ENCODE measurements around the gene ITPR3. TPM values are rescaled to one million over a fixed set of nuclear protein-coding genes. Genes with fewer than 3 reads are reported as not detected.
"Not testable (repeated sequence)": the region's sequence is repeated elsewhere in the genome, so short reads cannot be mapped to it uniquely, and the experiment has no call there.

ITPR3 gene
- total RNA-seq, 1 donor from 2014 or later: 42.9 TPM

GRCh38 chr6:33593414-33593727, 27.8 kb upstream of the ITPR3 start:
- peaks cover 22% of the 10 kb centered on the region for H3K4me1 Mint-ChIP-seq (ENCODE audit: low read depth)
- H3K4me3 Mint-ChIP-seq: peak overlapping the region; percentile 51
- H3K36me3 Mint-ChIP-seq (ENCODE audit: low read depth): peaks cover 2% of the 10 kb centered on the region
- no peak overlapping the region for H3K27ac Mint-ChIP-seq
- peaks cover 11% of the 10 kb centered on the region for H3K27me3 Mint-ChIP-seq (ENCODE audit: insufficient read depth)
- DNase-seq (ENCODE audit: low spot score): no peak
- no peaks in the 10 kb centered on the region for H3K9me3 Mint-ChIP-seq
- intact Hi-C loops (cut with micrococcal nuclease): no loop called here

DNA sequence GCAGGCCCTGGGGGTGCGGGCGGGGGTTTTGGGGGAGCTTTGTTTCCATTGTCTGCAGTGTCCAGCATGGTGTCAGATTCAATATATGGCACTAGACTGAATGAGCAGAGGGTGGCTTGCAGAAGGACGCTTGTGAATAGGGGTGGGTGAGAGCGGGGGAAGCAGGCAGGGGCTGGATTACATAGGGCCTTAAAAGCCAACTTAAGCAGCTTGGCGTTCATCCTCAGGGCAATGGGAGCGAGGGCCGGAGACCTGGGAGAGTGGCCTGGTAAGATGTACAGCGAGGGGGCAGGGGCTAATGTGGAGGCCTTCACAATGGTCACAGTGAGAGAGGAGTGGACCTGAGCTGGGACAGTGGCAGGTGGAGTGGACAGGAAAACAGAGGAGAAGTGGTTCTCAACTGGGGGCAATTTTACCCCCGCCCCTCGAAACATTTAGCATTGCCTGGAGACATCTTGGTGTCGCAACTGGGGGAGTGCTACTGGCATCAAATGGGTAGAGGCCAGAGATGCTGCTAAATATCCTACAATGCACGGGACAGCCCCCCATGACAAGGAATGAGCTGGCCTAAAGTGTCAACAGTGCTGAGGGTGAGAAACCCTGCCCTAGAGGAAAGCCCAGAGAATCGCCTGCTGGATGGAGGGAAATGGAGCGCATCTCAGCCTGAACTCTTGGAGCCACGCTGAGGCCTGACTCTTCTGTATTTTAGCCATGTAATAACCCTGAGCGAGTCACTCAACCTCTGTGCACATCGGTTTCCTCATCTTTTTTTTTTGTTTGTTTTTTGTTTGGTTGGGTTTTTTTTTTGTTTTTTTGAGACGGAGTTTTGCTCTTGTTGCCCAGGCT, 25.9 kb upstream of the ITPR3 start:
- Mint-ChIP-seq H3K9me3 (no peaks in the 10 kb centered on the region), H3K36me3 (ENCODE audit: low read depth) (peaks cover 2% of the 10 kb centered on the region), H3K4me1 (ENCODE audit: low read depth) (peaks cover 22% of the 10 kb centered on the region), H3K4me3 (no peak overlapping the region), H3K27me3 (ENCODE audit: insufficient read depth) (peaks cover 12% of the 10 kb centered on the region), H3K27ac (no peak overlapping the region)
- intact Hi-C loops (cut with micrococcal nuclease): no loop called here
- DNase-seq (ENCODE audit: low spot score): no peak

- H3K4me1 Mint-ChIP-seq (ENCODE audit: low read depth): peaks cover 22% of the 10 kb centered on the region
- DNase-seq (ENCODE audit: low spot score); H3K4me3 Mint-ChIP-seq; H3K36me3 Mint-ChIP-seq (ENCODE audit: low read depth); H3K9me3 Mint-ChIP-seq; intact Hi-C loops (cut with micrococcal nuclease): not testable (repeated sequence)
- H3K27ac Mint-ChIP-seq: peak overlapping the region; percentile 71
- peaks cover 18% of the 10 kb centered on the region for H3K27me3 Mint-ChIP-seq (ENCODE audit: insufficient read depth)
These were observed 24.2 kb upstream of the ITPR3 start for GRCh38 chr6:33596894-33597293.

GRCh38 chr6:33597551-33598322, 23.4 kb upstream of the ITPR3 start:
- Mint-ChIP-seq H3K27ac (no peak overlapping the region), H3K4me1 (ENCODE audit: low read depth) (peaks cover 13% of the 10 kb centered on the region)

GRCh38 chr6:33599413-33599938, 21.6 kb upstream of the ITPR3 start:
- no peak for DNase-seq (ENCODE audit: low spot score)
- intact Hi-C loops (cut with micrococcal nuclease): no loop called here
- peaks cover 6% of the 10 kb centered on the region for H3K4me1 Mint-ChIP-seq (ENCODE audit: low read depth)

More at GRCh38 chr6:33597551-33598322, 23.4 kb upstream of the ITPR3 start:
- DNase-seq (ENCODE audit: low spot score): no peak
- intact Hi-C loops (cut with micrococcal nuclease): no loop called here
- Mint-ChIP-seq H3K4me3 (no peak overlapping the region), H3K36me3 (ENCODE audit: low read depth) (no peaks in the 10 kb centered on the region), H3K27me3 (ENCODE audit: insufficient read depth) (peaks cover 17% of the 10 kb centered on the region), H3K9me3 (no peaks in the 10 kb centered on the region)

DNA sequence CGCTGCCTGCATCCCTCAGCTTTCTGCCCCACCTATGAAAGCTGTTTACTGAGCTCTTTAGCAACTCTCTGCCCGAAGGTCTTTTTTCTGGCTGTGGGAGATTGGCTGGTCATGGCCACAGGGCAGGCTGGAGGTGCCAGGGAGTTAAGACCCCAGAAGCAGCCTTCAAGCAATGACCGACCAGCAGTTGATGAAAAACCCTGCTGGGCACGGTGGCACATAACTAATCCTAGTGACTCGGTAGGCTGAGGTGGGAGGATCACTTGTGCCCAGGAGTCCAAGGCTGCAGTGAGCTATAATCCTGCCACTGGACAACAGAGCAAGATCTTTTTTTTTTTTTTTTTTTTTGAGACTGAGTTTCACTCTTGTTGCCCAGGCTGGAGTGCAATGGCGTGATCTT, 20.4 kb upstream of the ITPR3 start:
- Mint-ChIP-seq H3K27me3 (ENCODE audit: insufficient read depth) (peaks cover 13% of the 10 kb centered on the region), H3K27ac (no peak overlapping the region), H3K4me1 (ENCODE audit: low read depth) (peaks cover 6% of the 10 kb centered on the region), H3K9me3 (no peaks in the 10 kb centered on the region), H3K4me3 (no peak overlapping the region), H3K36me3 (ENCODE audit: low read depth) (no peaks in the 10 kb centered on the region)
- no peak for DNase-seq (ENCODE audit: low spot score)
- intact Hi-C loops (cut with micrococcal nuclease): no loop called here

More at GRCh38 chr6:33599413-33599938, 21.6 kb upstream of the ITPR3 start:
- Mint-ChIP-seq H3K27me3 (ENCODE audit: insufficient read depth) (peaks cover 15% of the 10 kb centered on the region), H3K4me3 (no peak overlapping the region), H3K36me3 (ENCODE audit: low read depth) (no peaks in the 10 kb centered on the region), H3K27ac (no peak overlapping the region), H3K9me3 (no peaks in the 10 kb centered on the region)

GRCh38 chr6:33602180-33602579, 18.9 kb upstream of the ITPR3 start:
- H3K36me3 Mint-ChIP-seq (ENCODE audit: low read depth): no peaks in the 10 kb centered on the region
- peaks cover under 1% of the 10 kb centered on the region for H3K4me1 Mint-ChIP-seq (ENCODE audit: low read depth)
- H3K4me3 Mint-ChIP-seq: no peak overlapping the region
- peaks cover 13% of the 10 kb centered on the region for H3K27me3 Mint-ChIP-seq (ENCODE audit: insufficient read depth)
- no peaks in the 10 kb centered on the region for H3K9me3 Mint-ChIP-seq
- intact Hi-C loops (cut with micrococcal nuclease): no loop called here
- H3K27ac Mint-ChIP-seq: no peak overlapping the region
- DNase-seq (ENCODE audit: low spot score): no peak

DNA sequence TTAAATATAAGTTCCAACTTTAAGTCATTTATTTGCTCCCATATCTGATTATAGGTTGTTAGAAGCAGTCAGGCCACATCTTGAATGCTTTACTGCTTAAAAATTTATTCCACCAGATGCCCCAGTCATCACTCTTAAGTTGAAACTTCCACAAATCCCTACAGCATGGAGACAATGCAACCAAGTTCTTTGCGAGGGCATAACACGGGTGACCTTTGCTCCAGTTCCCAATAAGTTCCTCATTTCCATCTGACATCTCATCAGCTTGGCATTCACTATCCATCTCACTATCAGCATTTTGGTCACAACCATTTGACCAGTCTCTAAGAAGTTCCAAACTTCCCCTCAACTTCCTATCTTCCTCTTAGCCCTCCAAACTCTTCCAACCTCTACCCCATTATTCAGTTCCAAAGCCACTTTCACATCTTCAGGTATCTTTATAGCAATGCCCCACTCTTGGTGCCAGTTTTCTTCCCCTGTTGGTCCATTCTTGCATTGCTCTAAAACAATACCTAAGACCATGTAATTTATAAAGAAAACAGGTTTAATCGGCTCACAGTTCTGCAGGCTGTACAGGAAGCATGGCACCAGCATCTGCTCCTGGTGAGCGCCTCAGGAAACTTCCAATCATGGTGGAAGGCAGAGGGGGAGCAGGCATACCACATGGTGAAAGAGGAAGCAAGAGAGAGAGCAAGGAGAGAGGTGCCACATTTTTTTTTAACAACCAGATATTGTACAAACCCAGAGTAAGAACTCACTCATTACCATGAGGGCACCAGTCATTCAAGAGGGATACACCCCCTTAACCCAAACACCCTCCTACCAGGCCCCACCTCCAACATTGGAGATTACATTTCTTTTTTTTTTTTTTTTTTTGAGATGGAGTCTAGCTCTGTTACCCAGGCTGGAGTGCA, 15.9 kb upstream of the ITPR3 start:
- H3K27ac Mint-ChIP-seq: no peak overlapping the region
- peaks cover 15% of the 10 kb centered on the region for H3K27me3 Mint-ChIP-seq (ENCODE audit: insufficient read depth)

GRCh38 chr6:33606642-33607041, 14.5 kb upstream of the ITPR3 start:
- Mint-ChIP-seq H3K4me3 (no peak overlapping the region), H3K27ac (no peak overlapping the region), H3K36me3 (ENCODE audit: low read depth) (no peaks in the 10 kb centered on the region), H3K9me3 (no peaks in the 10 kb centered on the region), H3K4me1 (ENCODE audit: low read depth) (no peaks in the 10 kb centered on the region), H3K27me3 (ENCODE audit: insufficient read depth) (peaks cover 8% of the 10 kb centered on the region)
- no peak for DNase-seq (ENCODE audit: low spot score)
- intact Hi-C loops (cut with micrococcal nuclease): loop anchor here (1.0 kb wide), 2 partner anchors 17 to 215 kb away; partner anchors contain the start of gene KIFC1

More for the DNA sequence above, 15.9 kb upstream of the ITPR3 start:
- Mint-ChIP-seq H3K9me3 (no peaks in the 10 kb centered on the region), H3K4me1 (ENCODE audit: low read depth) (no peaks in the 10 kb centered on the region), H3K36me3 (ENCODE audit: low read depth) (no peaks in the 10 kb centered on the region), H3K4me3 (no peak overlapping the region)
- DNase-seq (ENCODE audit: low spot score): no peak
- intact Hi-C loops (cut with micrococcal nuclease): no loop called here

- Mint-ChIP-seq H3K27ac (no peak overlapping the region), H3K27me3 (ENCODE audit: insufficient read depth) (peaks cover 8% of the 10 kb centered on the region), H3K4me1 (ENCODE audit: low read depth) (no peaks in the 10 kb centered on the region), H3K36me3 (ENCODE audit: low read depth) (no peaks in the 10 kb centered on the region), H3K4me3 (no peak overlapping the region), H3K9me3 (no peaks in the 10 kb centered on the region)
- DNase-seq (ENCODE audit: low spot score): no peak
- intact Hi-C loops (cut with micrococcal nuclease): loop anchor here (1.0 kb wide), 2 partner anchors 18 to 216 kb away; partner anchors contain the start of gene KIFC1
These were observed 13.9 kb upstream of the ITPR3 start for GRCh38 chr6:33607126-33607783.

GRCh38 chr6:33607784-33608161, 13.3 kb upstream of the ITPR3 start:
- Mint-ChIP-seq H3K9me3 (no peaks in the 10 kb centered on the region), H3K4me3 (no peak overlapping the region)

DNA sequence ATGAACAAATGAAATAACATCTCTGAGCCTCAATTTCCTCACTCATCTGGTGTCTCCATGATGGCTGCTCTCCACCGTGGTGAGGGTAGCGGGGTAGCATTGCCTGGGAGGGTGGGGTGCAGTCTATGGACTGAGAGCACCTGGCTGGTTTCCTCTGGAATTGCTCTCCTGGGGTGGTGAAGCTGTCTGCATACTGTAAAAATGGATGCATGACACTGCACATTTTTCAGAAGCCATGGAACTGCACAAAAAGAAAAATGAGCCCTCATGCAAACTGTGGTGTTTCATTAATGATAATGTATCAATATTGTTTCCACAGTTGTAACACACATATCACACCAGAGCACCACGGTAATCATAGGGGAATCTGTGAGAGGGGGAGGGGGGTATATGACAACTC, 12.1 kb upstream of the ITPR3 start:
- Mint-ChIP-seq H3K27ac (no peak overlapping the region), H3K9me3 (no peaks in the 10 kb centered on the region), H3K27me3 (ENCODE audit: insufficient read depth) (peaks cover 7% of the 10 kb centered on the region), H3K36me3 (ENCODE audit: low read depth) (no peaks in the 10 kb centered on the region), H3K4me1 (ENCODE audit: low read depth) (no peaks in the 10 kb centered on the region), H3K4me3 (no peak overlapping the region)
- intact Hi-C loops (cut with micrococcal nuclease): no loop called here
- DNase-seq (ENCODE audit: low spot score): no peak

More at GRCh38 chr6:33607784-33608161, 13.3 kb upstream of the ITPR3 start:
- peaks cover 4% of the 10 kb centered on the region for H3K27me3 Mint-ChIP-seq (ENCODE audit: insufficient read depth)
- H3K4me1 Mint-ChIP-seq (ENCODE audit: low read depth): no peaks in the 10 kb centered on the region
- no peak for DNase-seq (ENCODE audit: low spot score)
- no peaks in the 10 kb centered on the region for H3K36me3 Mint-ChIP-seq (ENCODE audit: low read depth)
- intact Hi-C loops (cut with micrococcal nuclease): loop anchor here (1.0 kb wide), 2 partner anchors 18 to 216 kb away; partner anchors contain the start of gene KIFC1
- H3K27ac Mint-ChIP-seq: no peak overlapping the region
